ENCODE measurements around the gene DCUN1D4.
"Not testable (repeated sequence)": the region's sequence is repeated elsewhere in the genome, so short reads cannot be mapped to it uniquely, and the experiment has no call there.

Gene DCUN1D4

DNA sequence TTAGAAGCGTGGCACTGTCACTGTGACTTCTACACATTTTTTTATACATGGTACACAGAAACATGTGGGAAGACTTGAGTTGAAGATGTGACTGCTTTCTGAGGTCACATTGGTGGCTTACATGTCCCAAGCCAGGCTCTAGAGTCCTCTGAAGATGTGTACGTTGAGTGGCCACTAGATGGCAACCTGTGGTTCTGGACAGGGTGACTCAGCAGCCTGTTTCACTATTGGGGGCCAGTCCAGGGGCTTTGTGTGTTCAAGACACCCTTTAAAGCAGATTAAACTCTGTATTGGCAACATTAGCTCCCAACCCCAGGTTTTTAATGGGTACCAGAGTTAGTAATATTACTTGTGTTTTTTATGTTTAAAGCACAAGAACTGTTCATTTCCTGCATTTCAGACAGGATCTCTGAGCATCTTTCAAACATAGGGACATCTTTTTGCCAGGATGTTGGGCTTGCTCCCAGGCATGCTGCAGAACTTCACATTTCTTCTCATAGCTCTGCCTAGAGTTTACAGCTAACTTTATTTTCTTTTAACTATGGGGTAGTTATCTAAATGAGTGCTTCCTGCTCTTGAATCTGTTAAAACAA lies 53.0 kb downstream of the DCUN1D4 start:
- peak; percentile 54 for DNase-seq

DNA sequence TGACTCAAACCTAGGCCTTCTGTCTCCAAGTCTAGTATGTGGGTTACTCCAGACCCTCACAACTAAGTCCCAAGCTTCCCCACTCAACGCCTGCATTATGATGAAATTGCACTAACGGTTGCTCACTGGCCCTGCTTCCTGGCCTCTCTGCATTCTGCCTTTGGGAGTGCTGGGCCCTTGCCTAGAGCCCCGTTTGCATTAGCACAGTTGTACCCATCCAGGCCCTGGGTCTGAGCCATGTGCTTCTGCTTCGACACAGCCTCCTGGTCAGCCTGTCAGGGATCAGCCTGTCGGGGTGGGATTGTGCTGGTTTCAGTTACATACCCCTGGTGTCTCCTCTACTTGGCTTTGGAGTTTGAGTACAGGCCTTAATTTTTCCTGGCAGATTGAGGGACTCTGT lies 58.4 kb downstream of the DCUN1D4 start:
- no peak for DNase-seq

DNA sequence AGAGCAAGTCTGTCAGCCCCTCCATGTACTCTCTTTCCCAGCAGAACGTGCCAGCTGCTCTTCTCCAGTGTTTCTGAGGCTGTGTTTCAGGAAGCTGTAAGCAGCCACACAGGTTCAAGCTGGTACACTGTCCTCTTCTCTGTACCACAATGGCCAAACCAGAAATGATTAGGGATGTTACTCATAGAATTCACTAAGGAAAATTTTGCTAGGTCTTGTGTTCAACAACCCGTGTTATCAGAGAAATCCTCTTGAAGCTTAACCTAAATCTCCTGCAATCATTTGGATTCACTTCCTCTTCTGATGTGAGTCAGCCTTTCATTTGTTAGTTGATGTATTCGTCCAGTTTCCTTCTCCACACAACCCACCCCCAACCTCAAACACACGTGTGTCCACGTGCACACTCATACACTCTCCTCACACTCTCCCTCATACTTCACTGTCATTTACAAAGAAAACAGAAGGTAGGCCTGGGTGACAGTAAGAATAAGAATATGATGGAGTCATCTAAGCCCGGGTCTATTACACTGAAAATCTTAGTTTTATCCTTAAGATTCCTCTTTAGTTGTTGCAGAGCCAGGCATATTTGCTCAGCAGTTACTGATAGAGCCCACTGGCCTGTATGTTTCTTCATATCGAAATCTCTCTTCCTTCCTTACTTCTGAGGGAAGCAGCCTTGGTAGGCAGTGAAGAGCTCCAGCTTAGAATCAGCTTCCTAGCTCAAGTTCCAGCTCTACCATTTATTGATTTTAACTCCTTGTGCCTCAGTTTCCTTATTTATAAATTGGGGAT lies 63.4 kb downstream of the DCUN1D4 start:
- DNase-seq, result no peak

GRCh38 chr4:51907006-51907669 lies 64.2 kb downstream of the DCUN1D4 start:
- DNase-seq, result no peak

GRCh38 chr4:51909236-51909703 lies 66.3 kb downstream of the DCUN1D4 start:
- DNase-seq, result no peak

DNA sequence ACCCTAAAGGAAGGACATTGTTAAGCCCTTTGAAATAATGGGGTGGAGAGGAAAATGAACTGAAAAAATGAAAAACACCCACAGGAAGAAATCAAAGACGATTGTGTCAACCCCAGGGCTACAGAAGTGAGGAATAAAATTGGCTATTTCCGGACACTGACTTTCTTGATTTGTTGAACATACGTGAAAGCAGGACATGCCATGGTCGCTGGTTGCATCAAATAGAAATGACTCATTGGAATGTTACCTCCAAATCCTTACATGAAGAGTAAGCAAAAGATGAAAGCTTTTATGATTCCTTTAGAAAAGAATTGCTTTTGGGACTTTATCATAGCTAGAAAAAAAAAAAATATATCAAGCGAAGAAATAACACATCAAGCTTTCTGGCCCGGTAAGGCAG lies 75.3 kb downstream of the DCUN1D4 start:
- no peak for DNase-seq

DNA sequence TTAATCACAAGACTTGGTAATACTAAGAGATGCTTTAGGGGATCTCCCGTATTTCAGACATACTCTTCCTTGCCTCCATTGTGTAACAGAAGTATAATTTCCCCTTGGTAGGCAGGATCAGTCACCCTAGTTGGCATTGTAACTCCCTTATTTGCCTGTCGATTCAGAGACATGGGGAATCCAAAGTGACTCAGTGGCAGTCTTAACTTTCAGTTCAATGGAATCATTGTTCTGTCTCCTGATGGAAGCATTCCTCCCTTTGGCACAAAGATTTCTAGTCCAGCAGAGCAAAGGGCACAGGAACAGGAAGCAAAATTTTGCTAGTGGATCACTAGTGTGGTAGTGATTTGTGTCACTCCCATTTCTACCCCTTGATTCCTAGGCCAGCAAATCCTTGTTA lies 80.4 kb downstream of the DCUN1D4 start:
- DNase-seq, result no peak

DNA sequence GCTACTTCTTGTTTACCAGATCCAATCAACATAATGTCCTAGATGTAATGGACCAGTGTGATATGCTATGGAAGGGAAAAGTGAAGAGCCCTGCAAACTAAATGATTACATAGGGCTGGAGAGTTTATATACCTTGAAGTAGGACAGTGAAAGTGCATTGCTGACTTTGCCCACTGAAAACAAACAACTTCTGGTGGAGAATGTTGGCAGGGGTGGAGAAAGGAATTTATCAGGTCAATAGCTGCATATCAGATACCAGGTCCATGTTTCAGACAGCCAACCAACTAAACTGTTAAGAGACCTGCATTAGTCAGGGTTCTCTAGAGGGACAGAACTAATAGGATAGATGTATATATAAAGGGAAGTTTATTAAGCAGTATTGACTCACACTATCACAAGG lies 82.4 kb downstream of the DCUN1D4 start:
- DNase-seq, result no peak

- no peak for DNase-seq
These were observed 87.6 kb downstream of the DCUN1D4 start for GRCh38 chr4:51930557-51930956.

- DNase-seq, result no peak
These were observed 88.5 kb downstream of the DCUN1D4 start for GRCh38 chr4:51931461-51931860.

- DNase-seq, result no peak
These were observed 89.3 kb downstream of the DCUN1D4 start for GRCh38 chr4:51932261-51932660.

GRCh38 chr4:51932684-51933083 lies 89.7 kb downstream of the DCUN1D4 start:
- no peak for DNase-seq

- DNase-seq, result not testable (repeated sequence)
These were observed 97.5 kb downstream of the DCUN1D4 start for GRCh38 chr4:51940460-51940859.

DNA sequence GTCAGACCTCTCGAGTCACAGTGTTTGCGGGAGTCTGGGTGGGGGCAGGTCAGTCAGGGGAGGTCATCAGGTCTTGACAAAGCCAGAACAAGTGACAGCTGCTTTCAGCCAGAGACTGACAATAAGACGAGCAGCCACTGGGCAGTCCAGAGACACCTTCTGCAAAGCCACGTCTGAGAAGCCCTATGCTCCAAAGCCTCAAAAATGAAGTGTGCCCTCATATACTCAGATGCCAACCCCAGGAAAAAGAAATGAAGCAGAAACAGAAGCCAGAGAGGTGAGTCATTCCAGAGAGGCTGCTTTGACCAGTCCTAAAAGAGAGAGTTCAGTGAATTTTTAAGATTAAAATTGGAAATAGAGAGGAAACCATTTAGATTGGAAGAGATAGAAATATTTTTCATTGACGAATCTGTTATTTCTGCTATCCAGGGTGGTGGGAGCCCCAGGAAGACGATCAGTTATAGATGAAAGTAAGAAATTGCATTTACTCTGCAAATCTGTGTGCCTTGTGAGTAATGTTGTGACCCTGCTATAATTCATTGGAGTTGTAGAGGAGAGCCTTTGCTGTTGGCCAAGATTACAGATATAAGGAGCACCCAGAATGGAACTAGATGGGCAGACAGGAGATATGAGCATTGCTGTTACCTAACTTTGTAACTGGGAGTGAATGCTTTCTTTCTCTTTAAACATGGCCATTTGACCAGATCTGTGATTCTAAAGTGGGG lies 99.3 kb downstream of the DCUN1D4 start:
- no peak for DNase-seq

DNA sequence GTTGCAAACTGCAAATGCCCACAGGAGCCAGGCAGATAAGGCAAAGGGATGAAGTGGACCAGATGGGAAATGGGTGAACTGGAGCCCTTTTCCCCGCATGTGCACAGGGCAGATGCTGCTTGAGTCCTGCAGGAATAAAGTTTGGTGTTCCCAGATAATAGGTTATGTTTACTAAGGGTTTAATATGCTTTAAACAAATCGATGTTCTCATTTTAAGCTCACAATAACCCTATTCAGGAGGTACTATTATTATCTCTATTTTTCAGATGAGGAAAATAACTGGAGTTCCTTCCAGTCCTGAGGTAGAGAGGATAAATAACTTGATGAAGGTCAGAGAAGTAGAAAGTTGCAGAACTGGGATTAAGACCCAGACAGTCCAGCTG lies 99.9 kb downstream of the DCUN1D4 start:
- DNase-seq, result no peak

DNA sequence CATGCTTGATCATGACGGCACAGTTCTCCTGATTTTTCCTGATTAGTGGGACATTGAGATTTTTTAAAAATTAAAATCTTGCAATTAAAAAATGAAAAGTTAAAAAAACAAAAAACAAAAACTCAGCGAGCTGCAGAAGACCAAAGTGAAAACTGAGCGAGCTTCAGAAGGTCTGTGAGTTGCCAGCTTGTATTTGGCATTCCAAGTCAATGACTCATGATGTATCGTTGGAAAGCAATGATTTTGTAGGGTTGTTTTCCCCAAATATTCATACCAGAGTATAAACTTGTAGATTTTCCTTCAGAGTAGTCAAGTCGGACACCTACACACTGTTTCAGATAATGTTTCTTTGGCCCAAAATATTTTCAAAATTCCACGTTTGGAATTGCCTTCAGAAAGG lies 100.3 kb downstream of the DCUN1D4 start:
- no peak for DNase-seq

GRCh38 chr4:51958199-51958968 lies 115.4 kb downstream of the DCUN1D4 start:
- DNase-seq, result no peak

GRCh38 chr4:51960486-51960885 lies 117.5 kb downstream of the DCUN1D4 start:
- DNase-seq, result no peak

- no peak for DNase-seq
These were observed 121.0 kb downstream of the DCUN1D4 start for GRCh38 chr4:51963841-51964517.

- DNase-seq, result no peak
These were observed 122.9 kb downstream of the DCUN1D4 start for GRCh38 chr4:51965862-51966261.
